HG03342 (cell line): ENCODE results near the gene PLK2.

Experiments
- ATAC-seq: cut with Tn5 transposase; IDR thresholded peaks from one replicate; pipeline ENCODE4 v1.9.1; 2021; ENCODE audit warnings: mild to moderate bottlenecking, moderate library complexity; ENCODE audit not compliant: unreplicated experiment

Gene PLK2

GRCh38 chr5:58450811-58451629, 8.9 kb downstream of the PLK2 start:
- no peak for ATAC-seq

DNA sequence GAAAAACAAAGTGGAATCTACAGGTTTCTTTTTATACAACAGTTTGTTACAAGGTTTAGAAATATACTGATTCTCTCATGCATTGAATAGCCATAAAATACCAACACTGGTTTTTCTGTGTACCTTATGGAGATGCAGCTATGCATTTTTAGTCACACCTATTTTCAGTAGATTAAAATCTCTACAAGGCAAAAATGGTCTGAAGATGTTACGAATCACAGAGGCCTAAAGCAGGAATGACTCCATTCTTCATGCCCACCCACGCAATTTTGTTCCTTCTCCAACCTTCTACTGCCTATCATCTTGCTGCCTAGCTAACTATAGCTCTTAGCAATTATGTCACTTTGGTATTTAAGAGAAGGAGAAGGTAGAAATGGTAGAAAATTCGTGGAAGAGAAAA, 9.9 kb downstream of the PLK2 start:
- no peak for ATAC-seq

- ATAC-seq = no peak
Measured at GRCh38 chr5:58447226-58447625, 12.7 kb downstream of the PLK2 start.

- ATAC-seq = no peak
Measured at GRCh38 chr5:58446024-58446423, 13.9 kb downstream of the PLK2 start.

DNA sequence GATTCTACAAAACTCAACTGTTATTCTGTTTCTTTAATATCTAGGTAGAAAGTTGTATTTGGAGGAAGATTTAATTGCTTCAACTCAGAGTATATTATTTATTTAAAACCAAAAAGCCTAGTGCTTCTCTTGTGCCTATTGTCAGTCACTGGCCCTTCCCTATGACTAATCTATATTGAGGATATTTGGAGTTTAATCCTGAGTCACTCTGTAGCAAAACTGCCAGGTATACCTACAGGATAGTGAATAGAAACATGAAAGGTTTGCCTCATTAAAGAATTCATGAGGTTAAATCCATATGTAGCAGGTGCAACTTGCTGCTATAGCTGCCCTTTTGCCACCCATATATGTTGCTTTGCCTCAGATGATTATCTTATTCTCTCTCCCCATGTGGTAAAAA, 15.1 kb downstream of the PLK2 start:
- no peak for ATAC-seq

DNA sequence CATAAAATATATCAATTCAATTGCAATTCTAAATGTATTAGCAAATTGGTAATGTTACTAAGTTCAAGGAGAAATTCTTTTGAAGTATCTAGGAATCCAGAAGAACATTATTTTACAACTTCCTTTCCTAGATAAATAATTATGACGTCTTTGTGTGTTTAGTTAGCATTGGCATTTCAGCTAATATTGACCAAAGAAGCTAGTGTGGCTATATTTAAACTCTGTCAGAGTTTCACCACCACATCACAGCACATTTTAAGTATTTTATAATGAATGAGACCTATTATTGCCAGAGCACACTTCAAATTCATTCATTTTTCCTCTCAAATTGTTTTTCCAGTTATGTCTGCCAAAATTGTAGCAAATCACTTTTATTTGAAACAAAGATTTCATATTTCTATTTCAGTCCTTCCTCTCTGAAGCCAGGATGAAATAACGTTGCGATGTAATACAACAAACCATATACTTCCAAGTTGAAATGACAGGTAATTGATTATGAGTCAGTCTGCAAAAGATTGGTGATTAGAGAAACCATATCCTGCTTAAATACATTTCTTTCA, 18.9 kb downstream of the PLK2 start:
- no peak for ATAC-seq

- ATAC-seq = no peak
Measured at GRCh38 chr5:58439094-58439644, 20.7 kb downstream of the PLK2 start.

- ATAC-seq = no peak
Measured at GRCh38 chr5:58437661-58438060, 22.2 kb downstream of the PLK2 start.

GRCh38 chr5:58431832-58432231, 28.1 kb downstream of the PLK2 start:
- ATAC-seq = no peak

GRCh38 chr5:58412932-58413331, 47.0 kb downstream of the PLK2 start:
- ATAC-seq = no peak

DNA sequence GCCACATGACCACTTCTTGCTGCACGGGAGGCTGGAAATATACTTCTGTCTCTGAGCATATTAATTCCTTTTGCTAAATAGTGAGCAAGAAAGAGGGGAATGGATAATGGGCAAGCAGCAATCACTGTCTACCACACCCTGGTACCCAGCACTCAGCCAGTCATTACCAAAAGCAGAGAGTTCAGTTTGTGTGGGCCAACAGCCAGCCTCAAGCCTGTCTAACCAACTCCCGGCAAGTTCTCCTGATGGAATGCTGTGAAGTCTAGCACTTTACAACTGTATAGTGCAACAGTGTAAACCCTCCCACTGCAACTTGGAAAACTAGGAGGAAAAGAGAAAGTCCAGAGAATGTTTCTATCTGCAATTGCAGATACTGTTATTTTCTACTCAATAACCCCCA, 47.8 kb downstream of the PLK2 start:
- ATAC-seq = no peak

GRCh38 chr5:58411372-58411771, 48.5 kb downstream of the PLK2 start:
- ATAC-seq = no peak

DNA sequence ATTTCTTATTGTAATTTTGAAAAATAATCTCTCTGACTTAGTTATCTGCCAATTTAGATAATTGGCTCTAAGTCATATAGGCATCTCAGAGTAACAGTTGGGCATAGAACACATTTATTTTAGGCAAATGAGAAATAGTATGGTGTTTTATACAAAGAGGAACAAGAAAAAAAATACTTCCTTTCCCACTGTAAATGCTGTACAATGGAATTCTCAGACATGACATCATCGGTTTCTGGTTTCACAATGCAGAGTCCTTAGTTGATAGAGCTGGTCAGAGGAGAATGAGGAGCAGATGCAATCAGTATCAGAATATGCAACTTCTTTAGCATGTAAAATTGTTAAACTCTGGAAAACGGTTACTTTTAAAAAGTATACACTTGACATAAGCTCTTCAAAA, 49.4 kb downstream of the PLK2 start:
- no peak for ATAC-seq

DNA sequence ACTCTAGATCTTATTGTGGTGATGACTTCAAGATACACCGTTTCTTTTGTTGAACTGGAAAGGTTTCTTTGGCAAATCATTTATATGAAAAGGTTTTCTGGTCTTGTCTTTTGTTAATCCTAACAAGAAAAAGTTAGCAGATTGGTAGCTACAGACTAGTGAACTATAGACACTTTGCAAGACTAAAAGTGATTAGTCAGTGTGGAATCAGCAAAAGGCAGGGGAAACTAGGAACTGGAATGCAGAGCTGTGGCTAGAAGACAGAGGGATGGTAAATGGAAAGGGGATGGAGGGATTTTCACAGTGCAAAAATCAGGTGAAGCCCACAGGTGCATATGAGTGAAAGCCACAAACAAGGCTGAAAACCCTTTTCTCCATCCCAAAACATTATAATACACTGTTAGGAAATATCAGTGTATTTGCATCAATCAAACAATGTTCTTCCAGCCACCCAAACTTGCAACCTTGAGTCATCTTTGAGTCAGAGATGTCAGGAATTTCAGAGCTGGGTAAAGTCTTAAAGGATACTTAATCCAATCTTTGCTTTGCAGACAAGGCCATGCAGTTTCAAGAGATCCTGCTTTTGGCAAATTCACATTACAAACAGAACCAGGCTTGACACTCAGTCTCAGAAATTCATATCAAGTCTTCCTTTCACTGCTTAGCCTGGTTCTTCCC, 52.7 kb downstream of the PLK2 start:
- ATAC-seq = no peak

- ATAC-seq = no peak
Measured at GRCh38 chr5:58406394-58406793, 53.5 kb downstream of the PLK2 start.

DNA sequence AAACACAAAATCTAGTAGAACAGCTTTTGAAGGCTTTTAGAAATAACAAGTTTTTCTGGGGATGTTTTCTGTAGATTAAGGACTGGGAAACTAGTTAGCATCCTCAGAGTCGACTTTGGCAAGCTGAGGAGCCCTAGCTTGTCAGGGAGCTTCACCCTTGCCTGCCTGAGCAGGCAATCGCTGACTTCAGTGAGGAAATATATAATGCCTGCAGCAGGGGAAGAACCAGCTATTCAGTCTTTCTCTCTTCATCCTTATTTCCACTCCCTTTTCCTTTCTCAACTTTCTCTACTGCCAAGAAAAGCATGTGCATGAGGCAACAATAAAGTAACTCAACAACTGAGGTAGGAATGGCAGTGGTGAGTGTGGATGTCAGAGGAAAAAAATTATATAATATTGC, 54.7 kb downstream of the PLK2 start:
- ATAC-seq = no peak

GRCh38 chr5:58404734-58405133, 55.2 kb downstream of the PLK2 start:
- no peak for ATAC-seq
